Measurements from ENCODE around the gene MUC4. TPM values are rescaled to one million over a fixed set of nuclear protein-coding genes. Genes with fewer than 3 reads are reported as not detected.

Gene MUC4
- total RNA-seq, 4 donors from 2014 or later: 0.26 to 1.0 (median 0.30) TPM

DNA sequence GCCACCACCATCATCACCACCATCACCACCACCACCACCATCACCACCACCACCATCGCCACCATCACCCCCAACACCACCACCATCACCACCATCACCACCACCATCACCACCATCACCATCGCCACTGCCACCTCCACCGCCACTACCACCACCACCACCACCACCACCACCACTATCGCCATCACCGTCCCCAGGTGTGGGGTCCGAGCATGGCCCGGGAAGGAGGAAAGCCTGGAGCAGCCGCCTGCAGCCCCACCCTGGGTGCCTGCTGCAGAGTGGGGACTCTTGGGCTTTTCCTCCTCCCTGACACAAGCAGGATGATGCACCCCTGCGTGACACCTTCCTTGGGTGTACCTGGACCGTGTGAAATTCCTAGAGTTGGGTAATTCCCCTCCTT lies 43.9 kb downstream of the MUC4 start:
- Histone ChIP-seq H3K9me3 (no peaks in the 10 kb centered on the region), H3K27me3 (no peaks in the 10 kb centered on the region), H3K4me1 (no peaks in the 10 kb centered on the region), H3K36me3 (no peaks in the 10 kb centered on the region), H3K27ac (no peak overlapping the region), H3K4me3 (no peak overlapping the region)
- intact Hi-C loops (cut with DNase I; ENCODE audit: low total_unique reads): no loop called here
- DNase-seq: no peak
- TF ChIP-seq CTCF (IDR thresholded peaks at IDR 0.05) (no peak), POLR2A (IDR thresholded peaks at IDR 0.05) (no peak)

GRCh38 chr3:195766671-195767070 lies 45.1 kb downstream of the MUC4 start:
- TF ChIP-seq POLR2A (IDR thresholded peaks at IDR 0.05): no peak
- no peaks in the 10 kb centered on the region for H3K36me3 ChIP-seq
- intact Hi-C loops (cut with DNase I; ENCODE audit: low total_unique reads): no loop called here
- no peaks in the 10 kb centered on the region for H3K4me1 ChIP-seq
- no peak overlapping the region for H3K4me3 ChIP-seq
- no peak for DNase-seq
- H3K27ac ChIP-seq: no peak overlapping the region
- no peaks in the 10 kb centered on the region for H3K27me3 ChIP-seq
- H3K9me3 ChIP-seq: no peaks in the 10 kb centered on the region

GRCh38 chr3:195764961-195765706 lies 46.6 kb downstream of the MUC4 start:
- intact Hi-C loops (cut with DNase I; ENCODE audit: low total_unique reads): no loop called here
- H3K4me1 ChIP-seq: no peaks in the 10 kb centered on the region
- TF ChIP-seq CTCF (IDR thresholded peaks at IDR 0.05): no peak
- TF ChIP-seq POLR2A (IDR thresholded peaks at IDR 0.05): no peak
- no peak overlapping the region for H3K4me3 ChIP-seq
- H3K36me3 ChIP-seq: no peaks in the 10 kb centered on the region
- no peaks in the 10 kb centered on the region for H3K9me3 ChIP-seq
- H3K27ac ChIP-seq: no peak overlapping the region
- DNase-seq: no peak
- H3K27me3 ChIP-seq: no peaks in the 10 kb centered on the region

GRCh38 chr3:195763843-195764825 lies 47.6 kb downstream of the MUC4 start:
- TF ChIP-seq POLR2A (IDR thresholded peaks at IDR 0.05) (no peak), CTCF (IDR thresholded peaks at IDR 0.05) (no peak)
- no peak for DNase-seq
- H3K4me1 ChIP-seq: no peaks in the 10 kb centered on the region
- H3K36me3 ChIP-seq: no peaks in the 10 kb centered on the region
- no peaks in the 10 kb centered on the region for H3K9me3 ChIP-seq
- intact Hi-C loops (cut with DNase I; ENCODE audit: low total_unique reads): no loop called here
- H3K4me3 ChIP-seq: no peak overlapping the region
- H3K27me3 ChIP-seq: no peaks in the 10 kb centered on the region
- H3K27ac ChIP-seq: no peak overlapping the region

DNA sequence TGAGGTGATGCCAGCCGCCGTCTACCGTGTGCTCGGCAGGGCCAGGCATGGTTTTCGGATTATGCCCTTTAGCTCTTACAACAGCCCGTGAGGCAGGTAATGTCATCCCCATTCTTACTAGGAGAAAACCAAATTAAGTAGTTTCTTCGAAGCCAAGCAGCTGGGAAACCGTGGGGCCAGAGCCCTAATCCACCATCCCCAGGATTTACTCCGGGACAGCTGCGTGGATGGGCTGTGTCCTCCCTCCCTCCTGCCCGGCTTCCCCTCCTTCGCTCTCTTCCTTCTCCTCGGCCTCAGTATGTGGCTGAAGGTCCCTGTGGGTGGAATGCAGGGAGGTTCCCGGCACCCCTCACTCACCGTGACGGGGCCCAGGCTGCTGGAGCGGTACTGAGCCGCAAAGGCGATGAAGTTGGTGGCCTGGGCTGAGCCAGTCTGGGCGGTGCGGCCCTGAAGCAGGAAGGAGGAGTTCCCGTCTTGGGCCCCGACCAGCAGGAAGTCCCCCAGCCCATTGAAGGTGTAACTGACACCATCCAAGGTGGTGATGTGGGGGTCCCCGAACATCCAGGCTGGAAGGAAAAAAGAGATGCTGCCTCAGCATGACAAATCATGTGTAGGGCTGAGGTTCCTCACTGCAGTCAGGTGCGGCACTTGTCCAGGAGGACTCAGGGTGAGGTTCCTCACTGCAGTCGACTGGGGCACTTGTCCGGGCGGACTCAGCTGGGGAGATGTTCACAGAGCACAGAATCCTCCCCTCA lies 48.5 kb downstream of the MUC4 start:
- H3K27me3 ChIP-seq: no peaks in the 10 kb centered on the region
- no peaks in the 10 kb centered on the region for H3K4me1 ChIP-seq
- no peaks in the 10 kb centered on the region for H3K36me3 ChIP-seq
- no peak overlapping the region for H3K27ac ChIP-seq
- intact Hi-C loops (cut with DNase I; ENCODE audit: low total_unique reads): no loop called here
- H3K9me3 ChIP-seq: no peaks in the 10 kb centered on the region
- DNase-seq: no peak
- H3K4me3 ChIP-seq: no peak overlapping the region
- TF ChIP-seq CTCF (IDR thresholded peaks at IDR 0.05) (no peak), POLR2A (IDR thresholded peaks at IDR 0.05) (no peak)
